ENCODE data around the gene PICALM. TPM values are rescaled to one million over a fixed set of nuclear protein-coding genes. Genes with fewer than 3 reads are reported as not detected.

PICALM gene
- total and polyA plus RNA-seq, 2 of the 13 experiments (the other 11 are each of a cell fraction or from before 2014, with no cell fraction given), result 97.6 to 154 TPM

DNA sequence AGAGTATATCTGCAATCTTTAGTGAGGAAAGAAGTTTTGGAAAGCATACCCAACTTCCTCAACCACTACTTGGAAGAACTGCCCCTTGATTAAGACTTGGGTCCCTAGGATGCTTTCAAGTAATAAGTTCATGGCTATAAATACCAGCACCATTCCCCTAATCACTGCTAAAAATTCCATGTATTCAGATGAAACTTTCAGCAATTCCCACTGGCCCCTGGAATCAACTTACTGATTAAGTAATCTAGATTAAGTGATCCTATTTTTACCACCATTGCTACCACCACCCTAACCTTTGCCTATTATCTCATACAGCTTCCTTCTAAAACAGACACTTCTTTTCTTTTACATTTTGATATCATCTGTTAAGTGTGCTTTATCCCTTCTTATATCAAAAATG lies 10.5 kb downstream of the PICALM start (continued):
- no peak for TF ChIP-seq MAFG (CRISPR knock-in tag; IDR thresholded peaks at IDR 0.05)

DNA sequence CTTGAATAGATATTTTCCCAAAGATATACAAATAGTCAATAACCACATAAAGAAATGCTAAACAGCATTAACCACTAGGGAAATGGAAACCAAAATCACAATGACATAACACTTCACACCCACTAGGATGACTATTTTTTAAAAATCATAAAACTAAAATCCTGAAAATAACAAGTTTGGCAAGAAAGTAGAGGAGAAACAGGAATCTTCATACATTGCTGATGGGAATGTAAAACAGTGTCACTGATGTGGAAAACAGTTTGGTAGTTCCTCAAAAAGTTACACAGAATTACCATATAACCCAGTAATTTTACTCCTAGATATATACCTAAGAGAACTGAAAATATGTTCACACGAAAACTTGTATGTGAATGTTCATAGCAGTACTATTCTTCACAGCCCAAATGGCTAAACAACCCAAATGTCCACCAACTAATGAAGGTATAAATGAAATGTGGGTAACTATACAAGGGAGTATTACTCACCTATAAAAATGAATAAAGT lies 12.5 kb downstream of the PICALM start:
- ChIA-PET CTCF (ENCODE audit: low intra/inter-chr PET ratio, low total read pairs) (no interaction called here), POLR2A (interaction anchor here (1.3 kb wide), 1 partner anchor 13 kb away, joined by 3 read pairs; the partner anchor contains the start of gene PICALM)
- 91% methylated on average over 1 of the region's 1 CpG for whole genome bisulfite sequencing (ENCODE audit: low lambda C conversion rate)

More for the DNA sequence above, 12.5 kb downstream of the PICALM start:
- FAIRE-seq (no peak), ATAC-seq (no peak), DNase-seq (ENCODE audit: low spot score) (no peak)
- in situ Hi-C loops (cut with HindIII; ENCODE audit: extremely low pct_ligation_motif_present, low pct_unique_long_range_greater_than_20kb) (no loop called here), intact Hi-C loops (cut with micrococcal nuclease; ENCODE audit: unreplicated experiment) (no loop called here)
- Histone ChIP-seq H3K4me3 (replicated peaks in 1 of 3; ENCODE audit: insufficient read depth in 1 of 3, low read depth in 2 of 3, low read length in 3 of 3) (no peak overlapping the region), H2AFZ (ENCODE audit: low read length) (no peak overlapping the region), H3K4me1 (ENCODE audit: insufficient read depth, low read length) (peaks cover 43% of the 10 kb centered on the region), H3K9me3 (ENCODE audit: low read length) (no peaks in the 10 kb centered on the region), H3K9ac (ENCODE audit: insufficient read depth, low read depth, low read length) (no peak overlapping the region), H3K79me2 (ENCODE audit: insufficient read depth, low read length) (peaks cover 96% of the 10 kb centered on the region), H3K27me3 (ENCODE audit: control insufficient read depth in 1 of 2, insufficient read depth in 2 of 2, low read length in 2 of 2) (no peaks in the 10 kb centered on the region), H3K4me2 (ENCODE audit: low read depth, low read length) (no peak overlapping the region), H3K27ac (ENCODE audit: extremely low read length, insufficient read depth, low read length) (no peak overlapping the region), H4K20me1 (ENCODE audit: insufficient read depth, low read length) (peaks cover 94% of the 10 kb centered on the region), H3K36me3 (replicated peaks in 1 of 2; ENCODE audit: control insufficient read depth in 1 of 2, insufficient read depth in 2 of 2, low read length in 2 of 2) (no peaks in the 10 kb centered on the region)
- TF ChIP-seq PRPF4 (IDR thresholded peaks at IDR 0.05; ENCODE audit: low read depth, low read length, poor library complexity, severe bottlenecking), result no peak
- TF ChIP-seq, protein P1, sequence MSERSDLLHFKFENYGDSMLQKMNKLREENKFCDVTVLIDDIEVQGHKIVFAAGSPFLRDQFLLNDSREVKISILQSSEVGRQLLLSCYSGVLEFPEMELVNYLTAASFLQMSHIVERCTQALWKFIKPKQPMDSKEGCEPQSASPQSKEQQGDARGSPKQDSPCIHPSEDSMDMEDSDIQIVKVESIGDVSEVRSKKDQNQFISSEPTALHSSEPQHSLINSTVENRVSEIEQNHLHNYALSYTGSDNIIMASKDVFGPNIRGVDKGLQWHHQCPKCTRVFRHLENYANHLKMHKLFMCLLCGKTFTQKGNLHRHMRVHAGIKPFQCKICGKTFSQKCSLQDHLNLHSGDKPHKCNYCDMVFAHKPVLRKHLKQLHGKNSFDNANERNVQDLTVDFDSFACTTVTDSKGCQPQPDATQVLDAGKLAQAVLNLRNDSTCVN (CRISPR knock-in tag; IDR thresholded peaks at IDR 0.05; ENCODE audit: borderline replicate concordance), result no peak
- TF ChIP-seq, protein P2, sequence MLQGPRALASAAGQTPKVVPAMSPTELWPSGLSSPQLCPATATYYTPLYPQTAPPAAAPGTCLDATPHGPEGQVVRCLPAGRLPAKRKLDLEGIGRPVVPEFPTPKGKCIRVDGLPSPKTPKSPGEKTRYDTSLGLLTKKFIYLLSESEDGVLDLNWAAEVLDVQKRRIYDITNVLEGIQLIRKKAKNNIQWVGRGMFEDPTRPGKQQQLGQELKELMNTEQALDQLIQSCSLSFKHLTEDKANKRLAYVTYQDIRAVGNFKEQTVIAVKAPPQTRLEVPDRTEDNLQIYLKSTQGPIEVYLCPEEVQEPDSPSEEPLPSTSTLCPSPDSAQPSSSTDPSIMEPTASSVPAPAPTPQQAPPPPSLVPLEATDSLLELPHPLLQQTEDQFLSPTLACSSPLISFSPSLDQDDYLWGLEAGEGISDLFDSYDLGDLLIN (CRISPR knock-in tag; IDR thresholded peaks at IDR 0.05; ENCODE audit: borderline replicate concordance), result no peak
- TF ChIP-seq ZNF329 (CRISPR knock-in tag; IDR thresholded peaks at IDR 0.05; ENCODE audit: low read depth), result no peak
- TF ChIP-seq ZSCAN12 (CRISPR knock-in tag; IDR thresholded peaks at IDR 0.05), result no peak
- no TSS peak for BruUV-seq (replicated peaks)
